Measurements from ENCODE around the gene E2F8. TPM values are rescaled to one million over a fixed set of nuclear protein-coding genes. Genes with fewer than 3 reads are reported as not detected.
A peak's percentile ranks its signal among the peaks of the same experiment; 100 is the strongest.

Gene E2F8, protein sequence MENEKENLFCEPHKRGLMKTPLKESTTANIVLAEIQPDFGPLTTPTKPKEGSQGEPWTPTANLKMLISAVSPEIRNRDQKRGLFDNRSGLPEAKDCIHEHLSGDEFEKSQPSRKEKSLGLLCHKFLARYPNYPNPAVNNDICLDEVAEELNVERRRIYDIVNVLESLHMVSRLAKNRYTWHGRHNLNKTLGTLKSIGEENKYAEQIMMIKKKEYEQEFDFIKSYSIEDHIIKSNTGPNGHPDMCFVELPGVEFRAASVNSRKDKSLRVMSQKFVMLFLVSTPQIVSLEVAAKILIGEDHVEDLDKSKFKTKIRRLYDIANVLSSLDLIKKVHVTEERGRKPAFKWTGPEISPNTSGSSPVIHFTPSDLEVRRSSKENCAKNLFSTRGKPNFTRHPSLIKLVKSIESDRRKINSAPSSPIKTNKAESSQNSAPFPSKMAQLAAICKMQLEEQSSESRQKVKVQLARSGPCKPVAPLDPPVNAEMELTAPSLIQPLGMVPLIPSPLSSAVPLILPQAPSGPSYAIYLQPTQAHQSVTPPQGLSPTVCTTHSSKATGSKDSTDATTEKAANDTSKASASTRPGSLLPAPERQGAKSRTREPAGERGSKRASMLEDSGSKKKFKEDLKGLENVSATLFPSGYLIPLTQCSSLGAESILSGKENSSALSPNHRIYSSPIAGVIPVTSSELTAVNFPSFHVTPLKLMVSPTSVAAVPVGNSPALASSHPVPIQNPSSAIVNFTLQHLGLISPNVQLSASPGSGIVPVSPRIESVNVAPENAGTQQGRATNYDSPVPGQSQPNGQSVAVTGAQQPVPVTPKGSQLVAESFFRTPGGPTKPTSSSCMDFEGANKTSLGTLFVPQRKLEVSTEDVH
- 0.81 TPM for polyA plus RNA-seq (2013, experiment 1 of 2)
- polyA plus RNA-seq (2013, experiment 2 of 2): 0.84 TPM

DNA sequence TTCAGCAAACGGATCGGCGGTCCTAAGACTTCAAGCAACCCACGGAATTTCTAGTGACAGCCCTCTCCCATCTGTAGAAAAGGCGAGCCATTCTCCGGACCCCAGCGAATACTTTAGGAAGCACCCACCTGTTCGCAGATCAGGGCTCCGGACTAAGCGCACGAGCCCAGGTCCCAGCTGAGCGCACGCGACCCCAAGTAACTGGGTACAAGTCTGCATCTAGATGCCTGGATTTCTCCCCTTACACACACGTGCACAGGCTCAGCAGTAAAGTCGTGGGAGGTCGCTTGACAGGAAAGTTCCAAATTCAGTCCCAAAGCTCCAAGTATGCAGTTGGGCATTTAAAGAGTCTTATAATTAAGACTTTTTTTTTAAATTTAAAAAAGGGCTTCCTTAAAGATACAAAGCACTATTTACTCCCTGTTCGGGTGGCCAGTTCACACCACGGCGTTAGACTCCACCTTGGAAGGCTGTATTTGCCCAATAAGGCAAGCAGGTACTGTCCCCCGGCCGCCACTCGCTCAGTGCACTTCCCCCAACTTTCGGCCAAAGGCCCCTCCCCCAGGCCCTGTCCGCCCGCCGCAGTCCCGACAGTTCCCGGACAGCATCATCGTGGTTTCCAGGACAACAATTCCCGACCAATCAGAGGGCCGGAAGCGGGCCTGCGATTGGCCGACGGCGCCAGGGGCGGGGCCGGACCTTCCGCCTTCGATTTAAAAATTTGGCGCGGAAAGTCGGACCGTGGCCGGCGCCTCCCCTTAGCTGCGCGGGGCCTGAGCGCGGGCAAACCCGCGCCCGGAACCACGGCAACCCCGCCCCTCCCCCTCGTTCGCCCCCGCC, at the start of gene E2F8:
Gene E2F8 (minus strand): TSS at position 526 of the 840 bp plus-strand sequence. CDS start 824 bp downstream, outside the sequence.
- Histone ChIP-seq H3K4me2 (ENCODE audit: low read length, poor library complexity, severe bottlenecking) (peak within 1 kb of the TSS; percentile 100), H3K4me1 (ENCODE audit: control insufficient read depth, insufficient read depth, low read depth, low read length) (peaks cover 18% of the 10 kb centered on the region), H3K4me3 (ENCODE audit: insufficient read depth in 1 of 2, low read depth in 1 of 2, low read length in 2 of 2) (peak within 1 kb of the TSS; percentile 72 to 92), H2BK5ac (ENCODE audit: low read depth, low read length, poor library complexity, severe bottlenecking) (no peak within 1 kb of the TSS), H3K14ac (ENCODE audit: low read length in 2 of 2) (peak within 1 kb of the TSS in 1 of 2 experiments; percentile 89), H2BK15ac (ENCODE audit: low read depth, poor library complexity, severe bottlenecking) (no peak within 1 kb of the TSS), H3K18ac (ENCODE audit: low read depth in 1 of 2, low read length in 2 of 2) (peak within 1 kb of the TSS in 1 of 2 experiments; percentile 70), H4K91ac (ENCODE audit: low read length) (no peak within 1 kb of the TSS), H3K23ac (ENCODE audit: low read length in 2 of 2) (peak within 1 kb of the TSS; percentile 43 to 83), H3K4ac (ENCODE audit: low read depth in 1 of 2, low read length in 2 of 2) (no peak within 1 kb of the TSS), H3K9ac (ENCODE audit: low read length) (peak within 1 kb of the TSS; percentile 72), H4K8ac (ENCODE audit: low read length) (no peak within 1 kb of the TSS), H3K27me3 (ENCODE audit: control insufficient read depth in 1 of 2, insufficient read depth in 1 of 2, low read length in 2 of 2) (peaks cover 20 to 21% of the 10 kb centered on the region in 2 experiments), H3K27ac (ENCODE audit: low read length, poor library complexity, severe bottlenecking) (no peak within 1 kb of the TSS), H3K36me3 (ENCODE audit: control insufficient read depth in 1 of 2, insufficient read depth in 2 of 2, low read depth in 1 of 2, low read length in 2 of 2) (no peaks in the 10 kb centered on the region), H3K79me1 (replicated peaks; ENCODE audit: low read length, poor library complexity, severe bottlenecking) (peaks cover 5% of the 10 kb centered on the region), H2BK12ac (ENCODE audit: low read length in 2 of 2) (no peak within 1 kb of the TSS), H2AK5ac (ENCODE audit: low read length, severe bottlenecking) (no peak within 1 kb of the TSS), H2AFZ (ENCODE audit: low read depth, low read length) (peak within 1 kb of the TSS; percentile 11), H2BK120ac (ENCODE audit: low read depth, low read length) (no peak within 1 kb of the TSS), H3K9me3 (ENCODE audit: control insufficient read depth, low read length) (no peaks in the 10 kb centered on the region)
- DNase-seq: peak; percentile 94
- WGBS: under 1% methylated on average over 48 of the region's 59 CpGs

DNA sequence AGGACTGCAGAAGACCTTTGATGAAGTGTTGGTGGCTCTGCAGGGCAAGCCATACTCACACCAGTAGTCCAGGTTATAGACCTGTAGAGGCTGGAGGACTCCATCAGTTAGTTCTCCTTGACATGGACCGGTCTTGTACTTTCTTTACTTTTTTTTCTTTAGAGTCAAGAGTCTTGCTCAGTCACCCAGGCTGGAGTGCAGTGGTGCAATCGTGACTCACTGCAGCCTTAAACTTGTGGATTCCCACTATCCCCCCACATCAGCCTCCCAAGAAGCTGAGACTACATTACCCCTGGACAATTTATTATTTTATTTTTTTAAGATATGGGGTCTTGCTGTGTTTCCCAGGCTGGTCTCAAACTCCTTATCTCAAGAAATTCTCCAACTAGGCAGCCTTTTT, 49.6 kb upstream of the E2F8 start:
- Histone ChIP-seq H2BK15ac (ENCODE audit: low read depth, poor library complexity, severe bottlenecking) (no peak overlapping the region), H3K14ac (ENCODE audit: low read length in 2 of 2) (no peak overlapping the region), H2BK120ac (ENCODE audit: low read depth, low read length) (no peak overlapping the region), H4K91ac (ENCODE audit: low read length) (no peak overlapping the region), H3K36me3 (ENCODE audit: control insufficient read depth in 1 of 2, insufficient read depth in 2 of 2, low read depth in 1 of 2, low read length in 2 of 2) (no peaks in the 10 kb centered on the region), H4K8ac (ENCODE audit: low read length) (no peak overlapping the region), H3K79me1 (replicated peaks; ENCODE audit: low read length, poor library complexity, severe bottlenecking) (no peaks in the 10 kb centered on the region), H3K18ac (ENCODE audit: low read depth in 1 of 2, low read length in 2 of 2) (no peak overlapping the region), H2AFZ (ENCODE audit: low read depth, low read length) (no peak overlapping the region), H3K27ac (ENCODE audit: low read length, poor library complexity, severe bottlenecking) (no peak overlapping the region), H3K4ac (ENCODE audit: low read depth in 1 of 2, low read length in 2 of 2) (no peak overlapping the region), H3K4me1 (ENCODE audit: control insufficient read depth, insufficient read depth, low read depth, low read length) (no peaks in the 10 kb centered on the region), H3K4me2 (ENCODE audit: low read length, poor library complexity, severe bottlenecking) (no peak overlapping the region), H3K23ac (ENCODE audit: low read length in 2 of 2) (no peak overlapping the region), H2AK5ac (ENCODE audit: low read length, severe bottlenecking) (no peak overlapping the region), H3K9me3 (ENCODE audit: control insufficient read depth, low read length) (no peaks in the 10 kb centered on the region), H3K9ac (ENCODE audit: low read length) (no peak overlapping the region), H2BK5ac (ENCODE audit: low read depth, low read length, poor library complexity, severe bottlenecking) (no peak overlapping the region), H3K27me3 (ENCODE audit: control insufficient read depth in 1 of 2, insufficient read depth in 1 of 2, low read length in 2 of 2) (peaks cover 20 to 23% of the 10 kb centered on the region in 2 experiments), H3K4me3 (ENCODE audit: insufficient read depth in 1 of 2, low read depth in 1 of 2, low read length in 2 of 2) (no peak overlapping the region), H2BK12ac (ENCODE audit: low read length in 2 of 2) (no peak overlapping the region)
- WGBS: 77% methylated on average over 2 of the region's 2 CpGs
- peak; percentile 5 for DNase-seq

GRCh38 chr11:19288256-19288655, 47.5 kb upstream of the E2F8 start:
- no peak overlapping the region for H3K4ac ChIP-seq (ENCODE audit: low read depth in 1 of 2, low read length in 2 of 2)
- no peak overlapping the region for H2AK5ac ChIP-seq (ENCODE audit: low read length, severe bottlenecking)
- H2BK5ac ChIP-seq (ENCODE audit: low read depth, low read length, poor library complexity, severe bottlenecking): no peak overlapping the region
- H3K27me3 ChIP-seq (ENCODE audit: control insufficient read depth in 1 of 2, insufficient read depth in 1 of 2, low read length in 2 of 2): peaks cover 18 to 40% of the 10 kb centered on the region in 2 experiments
- H4K91ac ChIP-seq (ENCODE audit: low read length): no peak overlapping the region
- H2AFZ ChIP-seq (ENCODE audit: low read depth, low read length): no peak overlapping the region
- no peak overlapping the region for H3K4me2 ChIP-seq (ENCODE audit: low read length, poor library complexity, severe bottlenecking)
- no peak overlapping the region for H2BK15ac ChIP-seq (ENCODE audit: low read depth, poor library complexity, severe bottlenecking)
- no peak overlapping the region for H3K18ac ChIP-seq (ENCODE audit: low read depth in 1 of 2, low read length in 2 of 2)
- H2BK12ac ChIP-seq (ENCODE audit: low read length in 2 of 2): no peak overlapping the region
- no peak overlapping the region for H4K8ac ChIP-seq (ENCODE audit: low read length)
- H3K9me3 ChIP-seq (ENCODE audit: control insufficient read depth, low read length): no peaks in the 10 kb centered on the region
- H2BK120ac ChIP-seq (ENCODE audit: low read depth, low read length): no peak overlapping the region
- H3K36me3 ChIP-seq (ENCODE audit: control insufficient read depth in 1 of 2, insufficient read depth in 2 of 2, low read depth in 1 of 2, low read length in 2 of 2): no peaks in the 10 kb centered on the region
- no peak overlapping the region for H3K23ac ChIP-seq (ENCODE audit: low read length in 2 of 2)
- H3K27ac ChIP-seq (ENCODE audit: low read length, poor library complexity, severe bottlenecking): no peak overlapping the region
- 40% methylated on average over 1 of the region's 3 CpGs for WGBS
- H3K4me1 ChIP-seq (ENCODE audit: control insufficient read depth, insufficient read depth, low read depth, low read length): no peaks in the 10 kb centered on the region
- H3K79me1 ChIP-seq (replicated peaks; ENCODE audit: low read length, poor library complexity, severe bottlenecking): no peaks in the 10 kb centered on the region
- DNase-seq: no peak
- H3K9ac ChIP-seq (ENCODE audit: low read length): no peak overlapping the region
- H3K4me3 ChIP-seq (ENCODE audit: insufficient read depth in 1 of 2, low read depth in 1 of 2, low read length in 2 of 2): no peak overlapping the region
- no peak overlapping the region for H3K14ac ChIP-seq (ENCODE audit: low read length in 2 of 2)
